H1 (cell line): ENCODE data around the gene CSNK1D. TPM values are rescaled to one million over a fixed set of nuclear protein-coding genes. Genes with fewer than 3 reads are reported as not detected.

Experiments
- CTCF ChIP-seq, 3 experiments: IDR thresholded peaks; 1 replicate in 2 of 3; 2 replicates in 1 of 3; pipeline versions ENCODE4 v1.5.1 to v1.6.1; 2011; ENCODE audit warnings: low read length in 3 of 3, mild to moderate bottlenecking in 3 of 3, inconsistent platforms in 2 of 3, low read depth in 1 of 3, moderate library complexity in 1 of 3; ENCODE audit not compliant: insufficient read depth in 1 of 3; ENCODE audit errors: control extremely low read depth in 1 of 3
- polyA plus RNA-seq, 7 experiments: library from polyadenylated mRNA; depleted of rRNA in 3 of 7; stranded (reverse) in 5 of 7; unstranded in 2 of 7; fragments of >200 nt in 5 of 7; fragments of 200-250 nt in 2 of 7; gene quantifications; 1 replicate in 5 of 7; 2 replicates in 1 of 7; 4 replicates in 1 of 7; pipeline versions ENCODE4 v1.2.1 to v1.2.3, GENCODE V29; 2011 to 2013; ENCODE audit warnings: missing spikeins in 2 of 7, mixed read lengths in 2 of 7
- total RNA-seq: library from RNA; stranded (reverse); fragmentation: NEBNext Ultra II Directional; extraction: Animal tissue kit (Norgen Biotek cat#: 25700); gene quantifications from 2 replicates; pipeline ENCODE4 v1.2.1, GENCODE V29; 2021
- TF ChIP-seq, protein P1 (sequence below): fragments of 300-600 bp; sonication (generic); IDR thresholded peaks from 2 replicates; pipeline ENCODE4 v1.7.1; 2012; ENCODE audit warnings: low read length, moderate library complexity, mild to moderate bottlenecking, inconsistent platforms; ENCODE audit not compliant: insufficient replicate concordance

CSNK1D gene
- total and polyA plus RNA-seq, 2 of the 8 experiments (the other 6 are each of a cell fraction or from before 2014, with no cell fraction given), result 73.5 to 103 TPM

DNA sequence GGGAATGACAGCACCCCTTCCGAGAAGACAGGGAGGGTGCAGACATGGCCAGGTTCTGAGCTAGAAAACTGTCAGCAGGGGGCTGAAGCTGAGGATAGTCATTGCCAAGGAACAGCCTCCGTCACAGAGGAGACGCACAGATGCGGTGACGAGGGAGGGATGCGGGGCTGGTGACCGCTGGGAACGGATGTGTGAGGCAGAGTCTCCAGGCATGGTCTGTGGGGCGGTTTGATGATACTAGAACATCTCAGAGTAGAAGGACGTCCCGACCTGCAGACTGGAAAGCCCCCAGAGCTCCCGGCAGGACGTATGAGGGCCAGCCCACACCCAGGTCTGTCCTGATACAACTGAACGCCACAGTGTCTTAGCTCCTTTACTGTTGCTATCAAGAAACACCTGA is 1.8 kb upstream of the CSNK1D start (continued):
- TF ChIP-seq, protein P1, sequence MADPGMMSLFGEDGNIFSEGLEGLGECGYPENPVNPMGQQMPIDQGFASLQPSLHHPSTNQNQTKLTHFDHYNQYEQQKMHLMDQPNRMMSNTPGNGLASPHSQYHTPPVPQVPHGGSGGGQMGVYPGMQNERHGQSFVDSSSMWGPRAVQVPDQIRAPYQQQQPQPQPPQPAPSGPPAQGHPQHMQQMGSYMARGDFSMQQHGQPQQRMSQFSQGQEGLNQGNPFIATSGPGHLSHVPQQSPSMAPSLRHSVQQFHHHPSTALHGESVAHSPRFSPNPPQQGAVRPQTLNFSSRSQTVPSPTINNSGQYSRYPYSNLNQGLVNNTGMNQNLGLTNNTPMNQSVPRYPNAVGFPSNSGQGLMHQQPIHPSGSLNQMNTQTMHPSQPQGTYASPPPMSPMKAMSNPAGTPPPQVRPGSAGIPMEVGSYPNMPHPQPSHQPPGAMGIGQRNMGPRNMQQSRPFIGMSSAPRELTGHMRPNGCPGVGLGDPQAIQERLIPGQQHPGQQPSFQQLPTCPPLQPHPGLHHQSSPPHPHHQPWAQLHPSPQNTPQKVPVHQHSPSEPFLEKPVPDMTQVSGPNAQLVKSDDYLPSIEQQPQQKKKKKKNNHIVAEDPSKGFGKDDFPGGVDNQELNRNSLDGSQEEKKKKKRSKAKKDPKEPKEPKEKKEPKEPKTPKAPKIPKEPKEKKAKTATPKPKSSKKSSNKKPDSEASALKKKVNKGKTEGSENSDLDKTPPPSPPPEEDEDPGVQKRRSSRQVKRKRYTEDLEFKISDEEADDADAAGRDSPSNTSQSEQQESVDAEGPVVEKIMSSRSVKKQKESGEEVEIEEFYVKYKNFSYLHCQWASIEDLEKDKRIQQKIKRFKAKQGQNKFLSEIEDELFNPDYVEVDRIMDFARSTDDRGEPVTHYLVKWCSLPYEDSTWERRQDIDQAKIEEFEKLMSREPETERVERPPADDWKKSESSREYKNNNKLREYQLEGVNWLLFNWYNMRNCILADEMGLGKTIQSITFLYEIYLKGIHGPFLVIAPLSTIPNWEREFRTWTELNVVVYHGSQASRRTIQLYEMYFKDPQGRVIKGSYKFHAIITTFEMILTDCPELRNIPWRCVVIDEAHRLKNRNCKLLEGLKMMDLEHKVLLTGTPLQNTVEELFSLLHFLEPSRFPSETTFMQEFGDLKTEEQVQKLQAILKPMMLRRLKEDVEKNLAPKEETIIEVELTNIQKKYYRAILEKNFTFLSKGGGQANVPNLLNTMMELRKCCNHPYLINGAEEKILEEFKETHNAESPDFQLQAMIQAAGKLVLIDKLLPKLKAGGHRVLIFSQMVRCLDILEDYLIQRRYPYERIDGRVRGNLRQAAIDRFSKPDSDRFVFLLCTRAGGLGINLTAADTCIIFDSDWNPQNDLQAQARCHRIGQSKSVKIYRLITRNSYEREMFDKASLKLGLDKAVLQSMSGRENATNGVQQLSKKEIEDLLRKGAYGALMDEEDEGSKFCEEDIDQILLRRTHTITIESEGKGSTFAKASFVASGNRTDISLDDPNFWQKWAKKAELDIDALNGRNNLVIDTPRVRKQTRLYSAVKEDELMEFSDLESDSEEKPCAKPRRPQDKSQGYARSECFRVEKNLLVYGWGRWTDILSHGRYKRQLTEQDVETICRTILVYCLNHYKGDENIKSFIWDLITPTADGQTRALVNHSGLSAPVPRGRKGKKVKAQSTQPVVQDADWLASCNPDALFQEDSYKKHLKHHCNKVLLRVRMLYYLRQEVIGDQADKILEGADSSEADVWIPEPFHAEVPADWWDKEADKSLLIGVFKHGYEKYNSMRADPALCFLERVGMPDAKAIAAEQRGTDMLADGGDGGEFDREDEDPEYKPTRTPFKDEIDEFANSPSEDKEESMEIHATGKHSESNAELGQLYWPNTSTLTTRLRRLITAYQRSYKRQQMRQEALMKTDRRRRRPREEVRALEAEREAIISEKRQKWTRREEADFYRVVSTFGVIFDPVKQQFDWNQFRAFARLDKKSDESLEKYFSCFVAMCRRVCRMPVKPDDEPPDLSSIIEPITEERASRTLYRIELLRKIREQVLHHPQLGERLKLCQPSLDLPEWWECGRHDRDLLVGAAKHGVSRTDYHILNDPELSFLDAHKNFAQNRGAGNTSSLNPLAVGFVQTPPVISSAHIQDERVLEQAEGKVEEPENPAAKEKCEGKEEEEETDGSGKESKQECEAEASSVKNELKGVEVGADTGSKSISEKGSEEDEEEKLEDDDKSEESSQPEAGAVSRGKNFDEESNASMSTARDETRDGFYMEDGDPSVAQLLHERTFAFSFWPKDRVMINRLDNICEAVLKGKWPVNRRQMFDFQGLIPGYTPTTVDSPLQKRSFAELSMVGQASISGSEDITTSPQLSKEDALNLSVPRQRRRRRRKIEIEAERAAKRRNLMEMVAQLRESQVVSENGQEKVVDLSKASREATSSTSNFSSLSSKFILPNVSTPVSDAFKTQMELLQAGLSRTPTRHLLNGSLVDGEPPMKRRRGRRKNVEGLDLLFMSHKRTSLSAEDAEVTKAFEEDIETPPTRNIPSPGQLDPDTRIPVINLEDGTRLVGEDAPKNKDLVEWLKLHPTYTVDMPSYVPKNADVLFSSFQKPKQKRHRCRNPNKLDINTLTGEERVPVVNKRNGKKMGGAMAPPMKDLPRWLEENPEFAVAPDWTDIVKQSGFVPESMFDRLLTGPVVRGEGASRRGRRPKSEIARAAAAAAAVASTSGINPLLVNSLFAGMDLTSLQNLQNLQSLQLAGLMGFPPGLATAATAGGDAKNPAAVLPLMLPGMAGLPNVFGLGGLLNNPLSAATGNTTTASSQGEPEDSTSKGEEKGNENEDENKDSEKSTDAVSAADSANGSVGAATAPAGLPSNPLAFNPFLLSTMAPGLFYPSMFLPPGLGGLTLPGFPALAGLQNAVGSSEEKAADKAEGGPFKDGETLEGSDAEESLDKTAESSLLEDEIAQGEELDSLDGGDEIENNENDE, result no peak
- TF ChIP-seq CTCF (IDR thresholded peaks at IDR 0.05; ENCODE audit: control extremely low read depth in 1 of 3, insufficient read depth in 1 of 3, low read depth in 1 of 3, low read length in 3 of 3), result no peak
- TF ChIP-seq, all 59 proteins: peak for 0
